ENCODE results near the gene PARP12.

DNA sequence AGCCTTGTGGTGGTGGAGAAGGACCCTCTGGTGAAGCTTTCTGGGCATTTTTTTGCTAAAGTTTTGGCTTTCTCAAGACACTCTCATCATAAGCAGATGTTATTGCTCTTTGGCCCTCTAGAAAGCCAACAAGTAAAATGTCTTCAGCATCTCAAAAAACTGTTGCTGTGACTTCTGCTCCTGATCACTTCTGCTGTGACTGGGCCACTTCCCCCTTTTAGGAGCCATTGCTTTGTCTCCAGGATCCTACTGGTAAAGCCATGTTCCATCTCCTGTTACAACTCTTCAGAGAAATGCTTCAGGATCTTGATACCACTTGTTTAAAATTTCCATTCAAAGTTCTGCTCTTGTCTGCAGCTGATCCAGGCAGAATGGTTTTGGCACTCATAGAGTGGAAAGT, 10.9 kb downstream of the PARP12 start:
- TF ChIP-seq RARB (CRISPR knock-in tag; IDR thresholded peaks at IDR 0.05) (no peak), SNAI2 (CRISPR knock-in tag; IDR thresholded peaks at IDR 0.05) (no peak), GLIS3 (CRISPR knock-in tag; IDR thresholded peaks at IDR 0.05) (no peak), ZFP3 (CRISPR knock-in tag; IDR thresholded peaks at IDR 0.05) (no peak), OSR1 (CRISPR knock-in tag; IDR thresholded peaks at IDR 0.05) (no peak), ZNF565 (CRISPR knock-in tag; conservative IDR thresholded peaks at IDR 0.05; ENCODE audit: low read depth) (no peak), ESRRG (CRISPR knock-in tag; IDR thresholded peaks at IDR 0.05) (no peak)
- TF ChIP-seq, protein P1, sequence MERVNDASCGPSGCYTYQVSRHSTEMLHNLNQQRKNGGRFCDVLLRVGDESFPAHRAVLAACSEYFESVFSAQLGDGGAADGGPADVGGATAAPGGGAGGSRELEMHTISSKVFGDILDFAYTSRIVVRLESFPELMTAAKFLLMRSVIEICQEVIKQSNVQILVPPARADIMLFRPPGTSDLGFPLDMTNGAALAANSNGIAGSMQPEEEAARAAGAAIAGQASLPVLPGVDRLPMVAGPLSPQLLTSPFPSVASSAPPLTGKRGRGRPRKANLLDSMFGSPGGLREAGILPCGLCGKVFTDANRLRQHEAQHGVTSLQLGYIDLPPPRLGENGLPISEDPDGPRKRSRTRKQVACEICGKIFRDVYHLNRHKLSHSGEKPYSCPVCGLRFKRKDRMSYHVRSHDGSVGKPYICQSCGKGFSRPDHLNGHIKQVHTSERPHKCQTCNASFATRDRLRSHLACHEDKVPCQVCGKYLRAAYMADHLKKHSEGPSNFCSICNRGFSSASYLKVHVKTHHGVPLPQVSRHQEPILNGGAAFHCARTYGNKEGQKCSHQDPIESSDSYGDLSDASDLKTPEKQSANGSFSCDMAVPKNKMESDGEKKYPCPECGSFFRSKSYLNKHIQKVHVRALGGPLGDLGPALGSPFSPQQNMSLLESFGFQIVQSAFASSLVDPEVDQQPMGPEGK (CRISPR knock-in tag; IDR thresholded peaks at IDR 0.05; ENCODE audit: borderline replicate concordance) = no peak
